Nephron progenitor cell (in vitro differentiated cells): ENCODE data around the gene ZFP30.
"Not testable (repeated sequence)": the region's sequence is repeated elsewhere in the genome, so short reads cannot be mapped to it uniquely, and the experiment has no call there.

ENCODE experiments used
- DNase-seq: peaks from one replicate; pipeline ENCODE4 v3.0.0; 2021
- H3K27ac Mint-ChIP-seq: 2 replicates; pipeline ENCODE4 v1.8.0; 2021; ENCODE audit warnings: mild to moderate bottlenecking, moderate library complexity, mixed read lengths
- H3K27me3 Mint-ChIP-seq: 2 replicates; pipeline ENCODE4 v1.8.0; 2021; ENCODE audit warnings: mild to moderate bottlenecking, low read depth, mixed read lengths; ENCODE audit not compliant: poor library complexity
- H3K36me3 Mint-ChIP-seq: 2 replicates; pipeline ENCODE4 v1.8.0; 2021; ENCODE audit warnings: low read depth, mixed read lengths
- H3K4me1 Mint-ChIP-seq: 2 replicates; pipeline ENCODE4 v1.8.0; 2021; ENCODE audit warnings: mixed read lengths
- H3K4me3 Mint-ChIP-seq: 2 replicates; pipeline ENCODE4 v1.8.0; 2021; ENCODE audit warnings: mild to moderate bottlenecking, moderate library complexity, mixed read lengths
- H3K9me3 Mint-ChIP-seq: 2 replicates; pipeline ENCODE4 v1.8.0; 2021; ENCODE audit warnings: mild to moderate bottlenecking, moderate library complexity, mixed read lengths
- TF ChIP-seq, protein P1 (sequence below): fragments of 200-600 bp; sonication (generic); IDR thresholded peaks from 2 replicates; pipeline ENCODE4 v1.5.0; 2021; ENCODE audit warnings: antibody characterized with exemption

The ZFP30 gene

DNA sequence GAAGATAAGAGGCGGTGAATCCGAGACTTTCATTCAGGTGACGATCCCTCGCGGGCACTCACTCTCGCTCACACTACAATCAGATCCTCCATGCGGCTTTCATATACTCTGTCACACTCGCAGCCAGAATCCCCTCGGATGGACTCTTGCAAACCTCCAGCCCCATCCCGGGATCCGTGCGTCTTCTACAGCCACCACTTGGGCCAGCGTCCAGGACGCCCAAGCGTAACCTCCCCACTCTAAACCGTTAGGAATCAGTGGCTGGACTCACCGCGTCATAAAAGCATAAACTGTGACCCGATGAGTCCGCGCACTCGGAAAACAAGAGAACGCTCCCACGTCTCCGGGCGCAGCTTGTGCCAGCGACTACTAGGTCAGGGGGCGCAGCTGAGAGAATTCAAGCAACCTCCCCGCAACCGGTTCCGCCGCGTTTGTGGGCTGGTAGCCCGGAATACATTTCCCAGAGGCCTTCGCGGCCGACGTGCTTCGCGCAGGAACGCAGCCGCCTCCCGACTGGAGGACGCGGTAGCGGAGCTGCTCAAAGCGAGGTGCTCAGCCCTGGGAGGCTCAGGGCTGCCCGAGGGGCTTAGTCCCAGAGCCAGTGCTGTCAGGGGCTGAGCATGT is 36.7 kb upstream of the ZFP30 start:
- peak; percentile 66 for DNase-seq
- Mint-ChIP-seq H3K27me3 (peaks cover 5% of the 10 kb centered on the region), H3K27ac (peak overlapping the region; percentile 87), H3K9me3 (peaks cover 73% of the 10 kb centered on the region), H3K36me3 (peaks cover 65% of the 10 kb centered on the region), H3K4me3 (peak overlapping the region; percentile 93), H3K4me1 (peaks cover 9% of the 10 kb centered on the region)
- TF ChIP-seq, protein P1, sequence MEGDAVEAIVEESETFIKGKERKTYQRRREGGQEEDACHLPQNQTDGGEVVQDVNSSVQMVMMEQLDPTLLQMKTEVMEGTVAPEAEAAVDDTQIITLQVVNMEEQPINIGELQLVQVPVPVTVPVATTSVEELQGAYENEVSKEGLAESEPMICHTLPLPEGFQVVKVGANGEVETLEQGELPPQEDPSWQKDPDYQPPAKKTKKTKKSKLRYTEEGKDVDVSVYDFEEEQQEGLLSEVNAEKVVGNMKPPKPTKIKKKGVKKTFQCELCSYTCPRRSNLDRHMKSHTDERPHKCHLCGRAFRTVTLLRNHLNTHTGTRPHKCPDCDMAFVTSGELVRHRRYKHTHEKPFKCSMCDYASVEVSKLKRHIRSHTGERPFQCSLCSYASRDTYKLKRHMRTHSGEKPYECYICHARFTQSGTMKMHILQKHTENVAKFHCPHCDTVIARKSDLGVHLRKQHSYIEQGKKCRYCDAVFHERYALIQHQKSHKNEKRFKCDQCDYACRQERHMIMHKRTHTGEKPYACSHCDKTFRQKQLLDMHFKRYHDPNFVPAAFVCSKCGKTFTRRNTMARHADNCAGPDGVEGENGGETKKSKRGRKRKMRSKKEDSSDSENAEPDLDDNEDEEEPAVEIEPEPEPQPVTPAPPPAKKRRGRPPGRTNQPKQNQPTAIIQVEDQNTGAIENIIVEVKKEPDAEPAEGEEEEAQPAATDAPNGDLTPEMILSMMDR: no peak

DNA sequence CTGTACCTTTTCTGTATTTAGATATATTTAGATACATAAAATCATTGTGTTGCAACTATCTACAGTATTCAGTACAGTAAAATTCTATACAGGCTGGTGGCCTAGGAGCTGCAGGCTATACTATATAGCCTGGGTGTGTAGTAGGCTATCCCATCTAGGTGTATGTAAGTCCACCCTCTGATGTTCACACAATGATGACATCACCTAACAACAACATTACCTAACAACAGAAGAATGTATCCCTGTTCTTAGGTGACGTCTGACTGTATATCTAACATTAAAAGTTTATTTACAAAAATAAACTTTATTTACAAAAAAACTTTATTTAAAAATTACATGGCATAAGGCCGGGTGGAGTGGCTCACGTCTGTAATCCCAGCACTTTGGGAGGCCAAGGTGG is 28.3 kb upstream of the ZFP30 start:
- no peak for DNase-seq
- TF ChIP-seq, protein P1: no peak
- peaks cover 67% of the 10 kb centered on the region for H3K36me3 Mint-ChIP-seq
- H3K4me3 Mint-ChIP-seq: no peak overlapping the region
- no peaks in the 10 kb centered on the region for H3K4me1 Mint-ChIP-seq
- H3K27ac Mint-ChIP-seq: no peak overlapping the region
- peaks cover 78% of the 10 kb centered on the region for H3K9me3 Mint-ChIP-seq
- H3K27me3 Mint-ChIP-seq: peaks cover 2% of the 10 kb centered on the region

DNA sequence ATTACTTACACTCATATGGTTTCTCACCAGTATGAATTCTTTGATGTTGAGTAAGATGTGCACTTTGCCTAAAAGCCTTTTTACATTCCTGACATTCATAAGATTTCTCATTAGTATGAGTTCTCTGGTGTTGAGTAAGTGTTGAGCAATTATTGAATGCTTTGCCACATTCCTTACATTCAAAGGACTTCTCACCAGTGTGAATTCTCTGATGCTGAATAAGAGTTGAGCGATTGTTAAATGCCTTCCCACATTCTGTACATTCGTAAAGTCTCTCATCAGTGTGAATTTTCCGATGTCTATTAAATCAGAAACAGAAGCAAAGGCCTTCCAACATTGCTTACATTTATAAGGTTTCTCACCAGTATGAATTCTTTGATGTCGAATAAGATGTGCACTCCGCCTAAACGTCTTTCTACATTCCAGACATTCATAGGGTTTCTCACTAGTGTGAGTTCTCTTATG is 14.2 kb upstream of the ZFP30 start:
- Mint-ChIP-seq H3K4me3 (no peak overlapping the region), H3K27ac (no peak overlapping the region), H3K27me3 (no peaks in the 10 kb centered on the region), H3K36me3 (peaks cover 22% of the 10 kb centered on the region), H3K9me3 (peaks cover 96% of the 10 kb centered on the region), H3K4me1 (no peaks in the 10 kb centered on the region)
- no peak for DNase-seq
- TF ChIP-seq, protein P1: no peak

DNA sequence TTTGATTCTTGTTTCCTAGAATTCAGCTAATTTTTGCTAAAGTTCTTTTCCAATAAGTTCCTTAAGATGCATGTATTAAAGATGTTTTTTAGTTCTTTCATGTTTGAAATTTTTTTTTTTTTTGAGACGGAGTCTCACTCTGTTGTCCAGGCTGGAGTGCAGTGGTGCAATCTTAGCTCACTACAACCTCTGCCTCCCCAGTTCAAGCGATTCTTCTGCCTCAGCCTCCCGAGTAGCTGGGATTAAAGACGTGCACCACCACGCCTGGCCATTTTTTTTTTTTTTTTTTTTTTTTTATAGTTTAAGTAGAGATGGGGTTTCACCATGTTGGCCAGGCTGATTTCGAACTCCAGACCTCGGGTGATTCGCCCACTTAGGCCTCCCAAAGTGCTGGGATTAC is 1.9 kb upstream of the ZFP30 start:
- Mint-ChIP-seq H3K4me1 (peaks cover 20% of the 10 kb centered on the region), H3K36me3 (peaks cover 73% of the 10 kb centered on the region), H3K9me3 (peaks cover 84% of the 10 kb centered on the region), H3K27me3 (peaks cover 14% of the 10 kb centered on the region), H3K4me3 (peak overlapping the region; percentile 87)
- DNase-seq, H3K27ac Mint-ChIP-seq: not testable (repeated sequence)

DNA sequence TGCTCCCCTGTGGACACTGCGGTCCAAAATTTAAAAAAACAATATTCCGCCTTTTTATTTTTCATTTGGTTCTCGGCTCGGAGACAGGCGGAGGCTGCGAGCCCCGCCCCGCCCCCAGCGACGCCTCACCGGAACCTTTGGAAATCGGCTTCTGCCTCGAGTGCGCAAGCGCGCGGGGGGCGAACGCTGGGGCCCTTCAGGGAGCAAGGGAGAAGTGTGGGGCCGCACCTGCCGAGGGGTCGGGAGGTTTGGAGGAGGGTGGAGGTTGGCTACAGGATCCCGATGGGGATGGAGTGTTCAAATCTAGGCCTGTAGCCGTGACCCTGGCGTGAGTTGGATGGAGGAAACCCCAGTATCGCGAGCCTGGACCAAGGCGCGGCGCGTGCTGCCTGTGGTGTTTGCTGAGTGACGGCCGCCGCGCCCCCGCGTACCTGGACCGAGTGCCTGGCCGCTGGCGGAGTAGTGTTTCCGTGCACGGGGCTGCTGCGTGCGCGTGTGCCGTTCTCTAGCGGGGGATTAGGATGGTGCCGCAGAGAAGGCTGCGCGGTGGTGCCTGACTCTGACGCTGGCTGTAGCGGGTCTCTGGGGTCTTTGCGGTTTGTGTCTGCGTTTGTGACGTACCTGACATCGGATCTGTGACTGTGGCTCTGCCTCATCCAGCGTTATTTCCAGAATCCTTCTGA is 565 bp upstream of the ZFP30 start:
- Mint-ChIP-seq H3K4me3 (peak overlapping the region; percentile 87), H3K9me3 (peaks cover 84% of the 10 kb centered on the region), H3K27ac (peak overlapping the region; percentile 97), H3K27me3 (peaks cover 14% of the 10 kb centered on the region), H3K4me1 (peaks cover 20% of the 10 kb centered on the region), H3K36me3 (peaks cover 78% of the 10 kb centered on the region)
- TF ChIP-seq, protein P1: no peak
- peak; percentile 86 for DNase-seq

DNA sequence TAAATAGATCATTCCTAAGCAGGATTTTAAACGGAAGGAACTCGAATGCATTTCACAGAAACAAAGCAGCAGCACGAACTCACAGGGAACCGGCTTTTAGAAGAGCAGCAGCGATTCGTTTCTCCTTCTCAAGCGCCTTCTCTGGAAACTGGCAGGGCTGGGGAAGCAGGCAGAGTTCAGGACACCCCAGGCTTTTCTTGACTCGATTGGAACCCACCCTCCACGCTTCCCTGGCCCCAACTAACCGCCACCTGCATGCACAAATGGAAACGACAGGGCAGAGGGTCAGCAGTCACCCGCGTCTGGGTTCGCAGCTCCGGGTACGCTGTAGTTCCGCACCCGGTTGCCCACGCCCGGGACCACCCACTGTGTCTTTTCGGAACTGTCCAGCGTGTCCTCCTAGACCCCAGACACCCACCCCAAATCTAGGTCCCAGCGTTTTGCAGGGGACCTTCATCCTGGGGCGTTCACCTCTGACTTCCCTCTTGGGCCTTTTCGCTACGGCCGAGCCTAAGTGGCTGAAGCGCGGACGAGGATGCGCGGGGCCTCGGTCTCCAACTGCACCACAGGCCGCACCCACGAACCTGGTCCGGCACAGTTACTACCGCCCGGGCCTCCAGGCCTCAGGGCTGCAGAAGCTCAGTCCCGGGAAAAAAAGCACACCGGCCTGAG is 500 bp downstream of the ZFP30 start:
- peaks cover 20% of the 10 kb centered on the region for H3K4me1 Mint-ChIP-seq
- TF ChIP-seq, protein P1: no peak
- DNase-seq: peak; percentile 54

More for the DNA sequence above, 500 bp downstream of the ZFP30 start:
- Mint-ChIP-seq H3K27me3 (peaks cover 14% of the 10 kb centered on the region), H3K27ac (peak overlapping the region; percentile 26), H3K36me3 (peaks cover 82% of the 10 kb centered on the region), H3K4me3 (peak overlapping the region; percentile 87), H3K9me3 (peaks cover 86% of the 10 kb centered on the region)
